GM12878 (cell line): Measurements from ENCODE around the gene SLC19A1. TPM values are rescaled to one million over a fixed set of nuclear protein-coding genes. Genes with fewer than 3 reads are reported as not detected.

Experiments
- ATAC-seq: fragments of 200-7000 bp; cut with Tn5 transposase; 3 replicates; pipeline ENCODE4 v1.9.1; 2020; ENCODE audit warnings: mild to moderate bottlenecking, moderate library complexity
- BruUV-seq: library from RNA; stranded (reverse); fragments of 400-500 nt; replicated peaks from 2 replicates; lab custom pipeline; 2021; lab: Mats Ljungman, UMichigan
- CTCF ChIA-PET: fragments of 300-600 bp; sonication (Branson Sonifier 250); formaldehyde crosslinking; extraction: SDS; loops from one replicate; lab custom pipeline; 2021; ENCODE audit warnings: inconsistent platforms; lab: Yijun Ruan, JAX
- POLR2A ChIA-PET: fragments of 350-600 bp; formaldehyde crosslinking; extraction: SDS; loops from one replicate; lab custom pipeline; 2021; ENCODE audit warnings: inconsistent platforms; lab: Charles Lee
- RAD21 ChIA-PET: fragments of 300-600 bp; sonication (Branson Sonifier 250); formaldehyde crosslinking; loops from one replicate; lab custom pipeline; 2023; ENCODE audit warnings: antibody characterized with exemption; ENCODE audit not compliant: unreplicated experiment; lab: Charles Lee
- SMC1A ChIA-PET: fragments of 300-600 bp; sonication (Branson Sonifier 250); formaldehyde crosslinking; loops from one replicate; lab custom pipeline; 2023; ENCODE audit not compliant: unreplicated experiment, uncharacterized antibody; lab: Charles Lee
- DNase-seq: peaks from one replicate; pipeline ENCODE4 v3.0.0-alpha.2; 2011; ENCODE audit warnings: low read depth, low spot score
- FAIRE-seq: peaks from 3 replicates; lab custom pipeline; 2011; peaks lifted over from hg19 to GRCh38; lab: Jason Lieb, UNC
- H2AFZ ChIP-seq: 2 replicates; pipeline ENCODE4 v1.6.0; 2011; ENCODE audit warnings: low read depth, low read length, control low read depth; ENCODE audit not compliant: control insufficient read depth
- H3K27ac ChIP-seq: 2 replicates; pipeline ENCODE4 v1.5.1; 2011; ENCODE audit warnings: control low read depth; ENCODE audit not compliant: control insufficient read depth, insufficient read depth
- H3K27me3 ChIP-seq, 2 experiments: replicated peaks in 1 of 2; 2 replicates each; pipeline versions ENCODE4 v1.6.0 to v1.6.1; 2011; ENCODE audit warnings: low read length in 1 of 2; ENCODE audit not compliant: control insufficient read depth in 2 of 2, insufficient read depth in 2 of 2
- H3K36me3 ChIP-seq, 2 experiments: 2 replicates each; pipeline ENCODE4 v1.5.1; 2011; ENCODE audit warnings: low read length in 1 of 2; ENCODE audit not compliant: control insufficient read depth in 2 of 2, insufficient read depth in 2 of 2
- H3K4me1 ChIP-seq: 2 replicates; pipeline ENCODE4 v1.6.1; 2011; ENCODE audit warnings: mild to moderate bottlenecking, low read length, moderate library complexity, mixed read lengths; ENCODE audit not compliant: control insufficient read depth, insufficient read depth
- H3K4me2 ChIP-seq: 2 replicates; pipeline ENCODE4 v1.6.0; 2011; ENCODE audit warnings: control low read depth; ENCODE audit not compliant: control insufficient read depth, insufficient read depth
- H3K4me3 ChIP-seq: fragments of 200-600 bp; sonication (generic); 2 replicates; pipeline ENCODE4 v1.5.1; 2016
- H3K79me2 ChIP-seq: 2 replicates; pipeline ENCODE4 v1.6.0; 2011; ENCODE audit warnings: low read length; ENCODE audit not compliant: control insufficient read depth, insufficient read depth
- H3K9ac ChIP-seq: 2 replicates; pipeline ENCODE4 v1.8.0; 2011; ENCODE audit warnings: low read length, control low read depth, mixed read lengths; ENCODE audit not compliant: control insufficient read depth, insufficient read depth
- H3K9me3 ChIP-seq: replicated peaks from 3 replicates; pipeline ENCODE4 v1.5.1; 2011; ENCODE audit warnings: mild to moderate bottlenecking, low read length; ENCODE audit not compliant: control insufficient read depth, insufficient read depth
- H4K20me1 ChIP-seq: 2 replicates; pipeline ENCODE4 v1.6.0; 2011; ENCODE audit not compliant: control insufficient read depth, insufficient read depth
- ETV6 ChIP-seq, 2 experiments: fragments of 450-650 bp in 1 of 2; IDR thresholded peaks in 1 of 2; conservative IDR thresholded peaks in 1 of 2; 2 replicates each; pipeline ENCODE4 v1.6.1; 2014; ENCODE audit warnings: antibody characterized with exemption in 1 of 2, borderline replicate concordance in 1 of 2, low read depth in 1 of 2, mild to moderate bottlenecking in 1 of 2, moderate library complexity in 1 of 2
- SMAD5 ChIP-seq: IDR thresholded peaks from 2 replicates; pipeline ENCODE4 v1.6.1; 2016; ENCODE audit warnings: antibody characterized with exemption, low read depth
- TCF3 ChIP-seq: IDR thresholded peaks from 2 replicates; pipeline ENCODE4 v1.6.1; 2012; ENCODE audit warnings: low read depth, mild to moderate bottlenecking, low read length, borderline replicate concordance; ENCODE audit not compliant: insufficient read depth
- WGBS: methylation state at CpG from one replicate; pipeline ENCODE4 v1.1.6; 2016; ENCODE audit warnings: low lambda C conversion rate; ENCODE audit not compliant: insufficient replicate concordance, insufficient coverage; ENCODE audit errors: missing lambda C conversion rate; 5-methylcytosine and 5-hydroxymethylcytosine counted together
- in situ Hi-C: fragments of 300-500 bp; cut with MboI; formaldehyde crosslinking; loops from 9 replicates; pipeline ENCODE4 v1.14.3; 2018; ENCODE audit warnings: mixed read lengths
- intact Hi-C: fragments of 100-400 bp; cut with micrococcal nuclease; formaldehyde crosslinking; loops from one replicate; pipeline ENCODE4 v1.14.2; 2022; ENCODE audit not compliant: unreplicated experiment
- polyA plus RNA-seq, 11 experiments: library from polyadenylated mRNA; depleted of rRNA in 4 of 11; unstranded in 6 of 11; stranded (reverse) in 5 of 11; fragments of >200 nt; fragmentation: Nextera tagmentation in 4 of 11; fragmentation: Illumina TruSeq in 1 of 11; extraction: Ambion mirVana in 4 of 11; extraction: Trizol in 1 of 11; gene quantifications; 1 replicate in 1 of 11; 2 replicates in 10 of 11; pipeline versions ENCODE4 v1.2.1 to v1.2.3, GENCODE V29; 2011 to 2016; ENCODE audit warnings: inconsistent platforms in 2 of 11, missing spikeins in 2 of 11, low read depth in 1 of 11
- total RNA-seq, 4 experiments: library from RNA; depleted of rRNA in 3 of 4; stranded (reverse); fragments of >200 nt in 3 of 4; fragmentation: Illumina TruSeq in 1 of 4; extraction: Trizol in 1 of 4; gene quantifications; 2 replicates each; pipeline versions ENCODE4 v1.2.1 to v1.2.3, GENCODE V29; 2013 to 2021
- TF ChIP-seq, protein P1 (sequence below), 3 experiments: IDR thresholded peaks in 2 of 3; conservative IDR thresholded peaks in 1 of 3; 2 replicates each; pipeline ENCODE4 v1.5.1; 2011; ENCODE audit warnings: low read depth in 3 of 3, low read length in 3 of 3, mild to moderate bottlenecking in 3 of 3, control low read depth in 2 of 3, moderate library complexity in 2 of 3, inconsistent platforms in 1 of 3, mixed read lengths in 1 of 3; ENCODE audit not compliant: control insufficient read depth in 2 of 3, insufficient read depth in 1 of 3; ENCODE audit errors: extremely low read depth in 1 of 3
- TF ChIP-seq, protein P2 (sequence below): fragments of 450-650 bp; IDR thresholded peaks from 2 replicates; pipeline ENCODE4 v1.6.1; 2017; ENCODE audit warnings: antibody characterized with exemption, mild to moderate bottlenecking, moderate library complexity

SLC19A1 gene
- total and polyA plus RNA-seq, 10 of the 15 experiments (the other 5 are each of a cell fraction or from before 2014, with no cell fraction given): 0.42 to 49.7 (median 12.2) TPM

DNA sequence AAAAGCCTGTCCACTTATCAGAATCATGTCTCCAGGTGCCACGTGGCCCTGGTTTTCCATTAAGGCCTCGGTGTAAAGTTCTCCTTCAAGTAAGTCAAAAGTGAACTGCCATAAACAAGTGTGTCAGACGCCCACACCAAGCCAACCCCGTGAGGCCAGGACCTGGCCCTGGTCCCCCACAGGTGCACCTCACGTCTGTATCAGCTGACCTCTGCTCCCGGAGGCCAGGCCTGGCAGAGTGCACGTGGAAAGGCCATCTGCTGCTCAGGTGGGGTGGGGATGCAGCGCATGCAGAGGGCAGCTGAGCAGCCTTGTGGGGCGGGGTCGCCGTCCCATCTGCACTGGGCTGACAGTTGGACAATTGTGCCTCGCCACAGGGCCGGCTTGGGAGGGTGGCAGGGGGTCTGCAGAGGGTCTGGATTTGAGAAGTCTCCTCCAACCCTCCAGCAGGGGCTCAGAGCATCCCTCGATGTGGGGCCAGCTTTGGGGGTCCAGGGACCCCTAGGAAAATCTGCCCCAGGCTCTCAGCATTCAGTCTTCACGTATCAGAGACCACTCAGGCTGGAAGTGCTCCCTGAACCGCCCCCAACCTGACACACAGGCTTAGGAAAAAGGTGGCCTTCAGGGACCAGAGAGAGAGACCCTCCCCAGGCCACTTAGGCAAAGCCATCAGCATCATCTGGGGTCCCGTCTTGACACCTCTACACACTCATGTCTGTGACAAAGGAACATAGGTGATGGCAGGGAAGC is 3.0 kb downstream of the SLC19A1 start (continued):
- TF ChIP-seq, protein P1, sequence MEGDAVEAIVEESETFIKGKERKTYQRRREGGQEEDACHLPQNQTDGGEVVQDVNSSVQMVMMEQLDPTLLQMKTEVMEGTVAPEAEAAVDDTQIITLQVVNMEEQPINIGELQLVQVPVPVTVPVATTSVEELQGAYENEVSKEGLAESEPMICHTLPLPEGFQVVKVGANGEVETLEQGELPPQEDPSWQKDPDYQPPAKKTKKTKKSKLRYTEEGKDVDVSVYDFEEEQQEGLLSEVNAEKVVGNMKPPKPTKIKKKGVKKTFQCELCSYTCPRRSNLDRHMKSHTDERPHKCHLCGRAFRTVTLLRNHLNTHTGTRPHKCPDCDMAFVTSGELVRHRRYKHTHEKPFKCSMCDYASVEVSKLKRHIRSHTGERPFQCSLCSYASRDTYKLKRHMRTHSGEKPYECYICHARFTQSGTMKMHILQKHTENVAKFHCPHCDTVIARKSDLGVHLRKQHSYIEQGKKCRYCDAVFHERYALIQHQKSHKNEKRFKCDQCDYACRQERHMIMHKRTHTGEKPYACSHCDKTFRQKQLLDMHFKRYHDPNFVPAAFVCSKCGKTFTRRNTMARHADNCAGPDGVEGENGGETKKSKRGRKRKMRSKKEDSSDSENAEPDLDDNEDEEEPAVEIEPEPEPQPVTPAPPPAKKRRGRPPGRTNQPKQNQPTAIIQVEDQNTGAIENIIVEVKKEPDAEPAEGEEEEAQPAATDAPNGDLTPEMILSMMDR (IDR thresholded peaks at IDR 0.05 in 2 of 3, conservative IDR thresholded peaks at IDR 0.05 in 1 of 3; ENCODE audit: control insufficient read depth in 2 of 3, extremely low read depth in 1 of 3, insufficient read depth in 1 of 3, low read depth in 3 of 3, low read length in 3 of 3): no peak
- TF ChIP-seq, protein P2, sequence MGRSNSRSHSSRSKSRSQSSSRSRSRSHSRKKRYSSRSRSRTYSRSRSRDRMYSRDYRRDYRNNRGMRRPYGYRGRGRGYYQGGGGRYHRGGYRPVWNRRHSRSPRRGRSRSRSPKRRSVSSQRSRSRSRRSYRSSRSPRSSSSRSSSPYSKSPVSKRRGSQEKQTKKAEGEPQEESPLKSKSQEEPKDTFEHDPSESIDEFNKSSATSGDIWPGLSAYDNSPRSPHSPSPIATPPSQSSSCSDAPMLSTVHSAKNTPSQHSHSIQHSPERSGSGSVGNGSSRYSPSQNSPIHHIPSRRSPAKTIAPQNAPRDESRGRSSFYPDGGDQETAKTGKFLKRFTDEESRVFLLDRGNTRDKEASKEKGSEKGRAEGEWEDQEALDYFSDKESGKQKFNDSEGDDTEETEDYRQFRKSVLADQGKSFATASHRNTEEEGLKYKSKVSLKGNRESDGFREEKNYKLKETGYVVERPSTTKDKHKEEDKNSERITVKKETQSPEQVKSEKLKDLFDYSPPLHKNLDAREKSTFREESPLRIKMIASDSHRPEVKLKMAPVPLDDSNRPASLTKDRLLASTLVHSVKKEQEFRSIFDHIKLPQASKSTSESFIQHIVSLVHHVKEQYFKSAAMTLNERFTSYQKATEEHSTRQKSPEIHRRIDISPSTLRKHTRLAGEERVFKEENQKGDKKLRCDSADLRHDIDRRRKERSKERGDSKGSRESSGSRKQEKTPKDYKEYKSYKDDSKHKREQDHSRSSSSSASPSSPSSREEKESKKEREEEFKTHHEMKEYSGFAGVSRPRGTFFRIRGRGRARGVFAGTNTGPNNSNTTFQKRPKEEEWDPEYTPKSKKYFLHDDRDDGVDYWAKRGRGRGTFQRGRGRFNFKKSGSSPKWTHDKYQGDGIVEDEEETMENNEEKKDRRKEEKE: no peak
- TF ChIP-seq SMAD5: no peak
- TF ChIP-seq TCF3: no peak

DNA sequence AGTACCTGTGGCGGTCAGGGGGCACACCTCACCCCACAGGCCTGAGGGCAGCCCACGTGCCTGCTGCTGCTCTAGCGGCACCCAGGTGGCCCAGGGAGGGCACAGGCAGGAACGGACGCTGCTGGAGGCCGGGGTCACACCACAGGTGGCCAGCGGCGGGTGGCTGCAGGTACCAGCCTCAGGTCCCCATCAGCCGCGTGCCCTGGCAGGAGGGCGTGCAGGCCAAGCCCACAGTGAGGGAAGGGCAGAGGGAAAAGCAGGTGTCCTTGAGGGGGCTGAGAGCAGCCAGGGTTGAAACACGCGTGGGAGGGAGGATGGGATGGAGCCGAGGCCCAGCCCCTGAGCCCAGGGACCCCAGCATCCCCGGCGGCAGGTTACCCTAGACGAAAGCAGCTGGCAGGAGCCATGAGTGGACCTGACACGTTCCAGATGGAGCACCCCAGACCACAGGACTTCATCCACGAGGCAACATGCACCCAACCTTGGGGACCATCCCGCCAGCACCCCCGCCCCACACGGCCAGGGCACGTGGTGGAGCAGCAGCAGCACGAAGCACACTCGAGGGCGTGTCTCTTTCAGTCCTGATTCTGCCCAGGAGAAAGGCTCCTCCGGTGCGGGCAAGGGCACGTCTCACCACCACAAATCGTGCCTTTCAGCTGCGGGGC is 3.7 kb downstream of the SLC19A1 start:
- RAD21 ChIA-PET: no interaction called here
- in situ Hi-C loops: no loop called here
- intact Hi-C loops: no loop called here
- no peak for FAIRE-seq
- TF ChIP-seq ETV6 (conservative IDR thresholded peaks at IDR 0.05 in 1 of 2, IDR thresholded peaks at IDR 0.05 in 1 of 2; ENCODE audit: borderline replicate concordance in 1 of 2, low read depth in 1 of 2): no peak
- H3K79me2 ChIP-seq: peaks cover 33% of the 10 kb centered on the region
- H3K9me3 ChIP-seq: no peaks in the 10 kb centered on the region
- POLR2A ChIA-PET: no interaction called here
- H3K9ac ChIP-seq: no peak overlapping the region
- BruUV-seq: no TSS peak
- H3K36me3 ChIP-seq: peaks cover 0 to 18% of the 10 kb centered on the region in 2 experiments; a peak in 2 of 4 replicates
- peaks cover 6% of the 10 kb centered on the region for H3K4me1 ChIP-seq
- H3K4me3 ChIP-seq: no peak overlapping the region
- SMC1A ChIA-PET: no interaction called here
- 92% methylated on average over 29 of the region's 31 CpGs for WGBS
- no peak overlapping the region for H3K4me2 ChIP-seq
- H2AFZ ChIP-seq: no peak overlapping the region
- ATAC-seq: no peak
- H3K27me3 ChIP-seq: no peaks in the 10 kb centered on the region
- CTCF ChIA-PET: no interaction called here
- DNase-seq: no peak
- H3K27ac ChIP-seq: no peak overlapping the region
- H4K20me1 ChIP-seq: no peaks in the 10 kb centered on the region
